ENCODE measurements around the gene KNDC1. TPM values are rescaled to one million over a fixed set of nuclear protein-coding genes. Genes with fewer than 3 reads are reported as not detected.

KNDC1 gene
- polyA plus RNA-seq, 1 donor from 2014 or later: 4.3 TPM

- peaks cover 7% of the 10 kb centered on the region for H3K27me3 ChIP-seq (ENCODE audit: insufficient read depth, low read depth, low read length)
- no peak overlapping the region for H2AFZ ChIP-seq (ENCODE audit: low read depth, low read length)
- H3K27ac ChIP-seq (ENCODE audit: low read length): no peak overlapping the region
- no peaks in the 10 kb centered on the region for H3K9me3 ChIP-seq (ENCODE audit: low read length)
- H3K9me2 ChIP-seq (ENCODE audit: insufficient read depth, low read length): no peaks in the 10 kb centered on the region
- TF ChIP-seq EZH2 (IDR thresholded peaks at IDR 0.05; ENCODE audit: borderline replicate concordance, insufficient read depth, low read length, poor library complexity, severe bottlenecking) (no peak), POLR2AphosphoS5 (IDR thresholded peaks at IDR 0.05) (no peak), MXI1 (conservative IDR thresholded peaks at IDR 0.05; ENCODE audit: poor library complexity, severe bottlenecking) (no peak), SMC3 (conservative IDR thresholded peaks at IDR 0.05; ENCODE audit: poor library complexity) (no peak), CTCF (IDR thresholded peaks at IDR 0.05; ENCODE audit: poor library complexity, severe bottlenecking) (no peak), EP300 (conservative IDR thresholded peaks at IDR 0.05; ENCODE audit: poor library complexity, severe bottlenecking) (no peak), REST (IDR thresholded peaks at IDR 0.05; ENCODE audit: borderline replicate concordance) (no peak), RAD21 (conservative IDR thresholded peaks at IDR 0.05) (no peak), TAF1 (IDR thresholded peaks at IDR 0.05; ENCODE audit: low read depth) (no peak)
- no peak overlapping the region for H3K4me2 ChIP-seq (ENCODE audit: low read length)
- H3K4me3 ChIP-seq (ENCODE audit: low read length): no peak overlapping the region
- H3F3A ChIP-seq (ENCODE audit: insufficient read depth, low read length, poor library complexity, severe bottlenecking): no peaks in the 10 kb centered on the region
- H4K20me1 ChIP-seq (ENCODE audit: insufficient read depth): no peaks in the 10 kb centered on the region
- H3K79me2 ChIP-seq (replicated peaks; ENCODE audit: insufficient read depth, low read length): no peaks in the 10 kb centered on the region
- no peak overlapping the region for H3K9ac ChIP-seq (ENCODE audit: low read length)
- H3K36me3 ChIP-seq (ENCODE audit: insufficient read depth, low read length): no peaks in the 10 kb centered on the region
These were observed 111.7 kb downstream of the KNDC1 start for GRCh38 chr10:133271521-133272300.

- no peaks in the 10 kb centered on the region for H4K20me1 ChIP-seq (ENCODE audit: insufficient read depth)
- H3K36me3 ChIP-seq (ENCODE audit: insufficient read depth, low read length): no peaks in the 10 kb centered on the region
- no peak for TF ChIP-seq TAF1 (IDR thresholded peaks at IDR 0.05; ENCODE audit: low read depth)
- no peak for TF ChIP-seq RAD21 (conservative IDR thresholded peaks at IDR 0.05)
- no peak for TF ChIP-seq SMC3 (conservative IDR thresholded peaks at IDR 0.05; ENCODE audit: poor library complexity)
- TF ChIP-seq MXI1 (conservative IDR thresholded peaks at IDR 0.05; ENCODE audit: poor library complexity, severe bottlenecking): no peak
- TF ChIP-seq POLR2AphosphoS5 (IDR thresholded peaks at IDR 0.05): no peak
- H3K27me3 ChIP-seq (ENCODE audit: insufficient read depth, low read depth, low read length): peaks cover 10% of the 10 kb centered on the region
- H3K4me3 ChIP-seq (ENCODE audit: low read length): no peak overlapping the region
- no peak overlapping the region for H3K27ac ChIP-seq (ENCODE audit: low read length)
- H3F3A ChIP-seq (ENCODE audit: insufficient read depth, low read length, poor library complexity, severe bottlenecking): no peaks in the 10 kb centered on the region
- H3K4me2 ChIP-seq (ENCODE audit: low read length): no peak overlapping the region
- H2AFZ ChIP-seq (ENCODE audit: low read depth, low read length): no peak overlapping the region
- no peaks in the 10 kb centered on the region for H3K79me2 ChIP-seq (replicated peaks; ENCODE audit: insufficient read depth, low read length)
- no peaks in the 10 kb centered on the region for H3K9me3 ChIP-seq (ENCODE audit: low read length)
- H3K9me2 ChIP-seq (ENCODE audit: insufficient read depth, low read length): no peaks in the 10 kb centered on the region
- no peak overlapping the region for H3K9ac ChIP-seq (ENCODE audit: low read length)
These were observed 112.4 kb downstream of the KNDC1 start for GRCh38 chr10:133272301-133272963.
